GM19468 (cell line): ENCODE measurements around the gene B4GALT7.

Experiments used
- ATAC-seq: cut with Tn5 transposase; IDR thresholded peaks from one replicate; pipeline ENCODE4 v1.9.1; 2021; ENCODE audit warnings: mild to moderate bottlenecking, moderate library complexity, moderate number of reproducible peaks; ENCODE audit not compliant: unreplicated experiment; ENCODE audit errors: extremely low read depth

The B4GALT7 gene

DNA sequence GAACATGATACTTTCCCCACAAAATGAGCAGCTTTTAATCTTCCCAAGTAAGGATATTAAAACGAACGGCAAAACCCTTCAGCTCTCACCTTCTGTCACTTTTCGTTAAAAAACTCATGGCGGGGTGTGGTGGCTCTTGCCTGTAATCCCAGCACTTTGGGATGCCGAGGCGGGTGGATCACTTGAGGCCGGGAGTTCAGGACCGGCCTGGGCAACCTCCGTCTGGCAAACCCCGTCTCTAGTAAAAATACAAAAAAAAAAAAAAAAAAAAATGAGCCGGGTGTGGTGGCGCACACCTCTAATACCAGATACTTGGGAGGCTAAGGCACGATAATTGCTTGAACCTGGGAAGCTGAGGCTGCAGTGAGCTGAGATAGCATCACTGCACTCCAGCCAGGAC is 7.0 kb upstream of the B4GALT7 start:
- ATAC-seq, result no peak

DNA sequence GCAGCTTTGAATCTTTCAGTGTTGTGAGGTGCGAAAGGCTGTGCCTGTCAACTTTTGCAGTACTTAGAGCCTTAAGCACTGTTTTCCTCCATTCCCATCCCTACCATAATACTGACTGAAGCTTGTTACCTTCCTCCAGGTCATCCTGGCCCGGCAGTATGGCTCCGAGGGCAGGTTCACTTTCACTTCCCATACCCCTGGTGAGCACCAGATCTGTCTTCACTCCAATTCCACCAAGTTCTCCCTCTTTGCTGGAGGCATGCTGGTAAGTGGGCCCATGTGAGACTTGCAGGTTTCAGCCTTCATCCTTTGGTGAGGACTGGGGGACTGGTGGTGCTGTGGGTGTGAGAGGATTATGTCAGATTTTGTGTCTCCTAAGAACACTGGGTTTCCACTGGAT is 6.4 kb upstream of the B4GALT7 start:
- ATAC-seq, result no peak

DNA sequence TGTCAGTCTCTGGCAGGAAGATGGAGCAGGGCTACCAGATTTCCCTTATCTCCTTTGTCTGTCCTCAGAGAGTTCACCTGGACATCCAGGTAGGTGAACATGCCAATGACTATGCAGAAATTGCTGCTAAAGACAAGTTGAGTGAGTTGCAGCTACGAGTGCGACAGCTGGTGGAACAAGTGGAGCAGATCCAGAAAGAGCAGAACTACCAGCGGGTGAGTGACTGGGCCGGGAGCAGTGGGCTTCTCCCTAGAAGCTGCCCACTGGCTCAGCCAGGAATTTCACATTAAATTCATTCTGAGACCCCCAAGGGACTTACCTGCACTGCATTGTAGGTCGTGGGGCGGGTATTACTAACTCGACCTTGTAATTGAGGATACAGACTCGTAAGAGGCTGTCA is 5.9 kb upstream of the B4GALT7 start:
- no peak for ATAC-seq

DNA sequence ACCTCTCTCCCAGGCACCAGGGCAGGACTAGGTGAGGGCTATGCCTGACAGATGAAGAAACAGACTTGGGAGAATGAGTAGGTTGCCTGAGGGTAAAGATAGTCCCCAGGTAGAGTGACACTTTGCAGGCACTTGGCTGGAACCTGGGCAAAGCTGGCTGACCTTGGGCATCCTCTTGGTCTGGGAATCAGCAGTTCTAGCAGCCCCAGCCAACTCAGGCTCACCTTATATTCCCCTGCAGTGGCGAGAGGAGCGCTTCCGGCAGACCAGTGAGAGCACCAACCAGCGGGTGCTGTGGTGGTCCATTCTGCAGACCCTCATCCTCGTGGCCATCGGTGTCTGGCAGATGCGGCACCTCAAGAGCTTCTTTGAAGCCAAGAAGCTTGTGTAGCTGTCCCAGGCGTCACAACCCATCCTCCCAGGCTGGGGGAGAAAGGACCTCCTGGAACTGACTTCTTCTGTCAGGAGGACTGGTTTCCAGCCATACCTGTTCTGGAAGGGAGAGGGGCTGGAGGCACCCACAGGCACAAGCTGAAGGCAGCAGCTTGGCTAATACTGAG is 4.8 kb upstream of the B4GALT7 start:
- no peak for ATAC-seq

DNA sequence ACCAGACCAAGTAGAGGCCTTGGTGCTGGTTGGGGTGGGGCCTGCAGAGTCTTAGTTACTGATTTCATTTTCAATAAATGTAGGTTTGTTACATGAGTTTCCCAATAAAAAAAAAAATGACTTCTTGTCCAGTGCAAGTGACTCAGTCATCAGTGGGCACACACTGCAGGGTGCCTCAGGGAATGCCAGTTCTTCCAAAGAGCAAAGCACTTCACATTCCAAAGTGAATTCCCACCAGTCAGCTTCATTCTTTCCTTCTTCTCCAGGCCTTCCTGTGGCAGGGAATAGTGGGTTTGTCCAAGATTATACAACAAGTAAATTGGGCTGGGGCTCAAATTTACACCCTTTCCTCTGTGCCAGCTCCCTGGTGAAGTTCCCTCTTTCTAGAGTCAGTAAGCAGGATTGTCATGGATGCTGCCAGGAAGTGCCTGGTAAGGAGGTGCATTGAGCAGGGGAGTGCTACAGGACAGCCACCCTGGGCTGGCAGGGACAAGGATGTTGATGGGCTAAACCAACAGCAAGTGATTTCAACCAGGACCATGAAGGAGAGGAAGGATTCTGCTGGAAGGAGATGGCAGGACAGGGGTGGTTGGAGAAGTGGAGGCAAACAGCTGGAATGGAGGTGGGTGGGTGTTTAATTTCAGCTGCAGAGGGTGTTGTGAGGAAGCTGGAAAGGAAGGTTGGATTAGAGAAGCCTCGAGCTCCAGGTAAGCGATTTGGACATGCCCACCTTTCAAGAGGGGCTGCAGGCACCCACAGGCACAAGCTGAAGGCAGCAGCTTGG is 3.7 kb upstream of the B4GALT7 start:
- no peak for ATAC-seq

DNA sequence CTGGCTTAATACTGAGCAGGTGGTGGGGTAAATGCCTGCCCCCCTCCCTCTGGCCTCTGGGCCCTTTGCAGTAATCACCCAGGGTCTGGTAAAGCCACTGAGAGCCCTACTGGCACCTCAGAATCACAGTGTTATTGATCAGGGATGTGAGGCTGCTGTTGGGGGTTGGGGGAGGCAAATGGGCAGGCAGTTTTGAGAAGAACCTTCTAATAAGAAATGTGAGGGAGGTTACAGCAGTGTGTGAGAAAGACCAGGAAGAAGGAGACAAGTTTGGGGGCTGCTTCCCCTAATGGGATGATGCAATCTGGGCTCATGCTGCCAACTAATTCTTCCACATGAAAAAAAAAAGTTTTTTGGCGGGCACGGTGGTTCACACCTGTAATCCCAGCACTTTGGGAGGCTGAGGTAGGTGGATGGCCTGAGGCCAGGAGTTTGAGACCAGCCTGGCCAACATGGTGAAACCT is 3.1 kb upstream of the B4GALT7 start:
- ATAC-seq, result no peak

DNA sequence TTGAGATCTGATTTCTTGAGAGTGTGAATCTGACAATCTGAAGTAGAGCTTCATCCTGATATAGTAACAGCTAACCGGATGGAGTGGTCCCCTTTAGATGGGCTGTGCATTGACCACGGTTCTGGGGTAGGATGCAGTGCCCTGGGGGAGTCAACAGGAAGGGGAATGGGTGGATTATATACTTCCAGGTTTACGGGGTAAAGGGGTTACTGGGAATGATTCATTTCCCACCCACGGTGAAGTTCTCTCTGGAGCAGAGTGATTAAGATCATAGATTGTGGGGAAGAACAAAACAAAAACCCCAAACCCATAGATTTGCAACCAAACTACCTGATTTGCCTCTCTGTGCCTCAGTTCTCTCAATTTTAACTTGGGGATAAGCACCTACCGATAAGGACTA is 1.5 kb upstream of the B4GALT7 start:
- no peak for ATAC-seq

DNA sequence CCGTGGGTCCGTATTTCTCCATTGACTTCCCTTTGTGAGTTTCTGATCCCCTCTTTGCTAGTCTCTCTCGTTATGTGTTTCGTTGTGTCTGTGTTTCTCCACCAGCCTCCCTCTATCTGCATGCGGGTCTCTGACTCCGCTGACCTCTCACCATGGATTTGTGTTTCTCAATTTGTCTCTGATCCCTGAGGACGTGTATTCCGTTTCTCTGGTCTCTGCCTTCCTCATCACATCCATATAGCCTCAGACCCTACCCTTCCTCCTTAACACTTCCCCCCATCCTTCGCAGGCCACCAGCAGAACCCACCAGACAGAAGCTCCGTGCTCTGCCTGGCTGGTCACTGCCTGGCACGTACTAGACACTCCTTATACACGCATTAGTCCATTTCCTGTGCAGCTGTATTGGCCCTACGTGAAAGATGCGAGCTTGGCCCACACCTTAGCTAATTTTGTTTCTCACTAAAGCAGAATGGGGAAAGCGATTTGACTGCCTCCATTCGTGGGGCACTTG is 631 bp downstream of the B4GALT7 start:
- no peak for ATAC-seq

DNA sequence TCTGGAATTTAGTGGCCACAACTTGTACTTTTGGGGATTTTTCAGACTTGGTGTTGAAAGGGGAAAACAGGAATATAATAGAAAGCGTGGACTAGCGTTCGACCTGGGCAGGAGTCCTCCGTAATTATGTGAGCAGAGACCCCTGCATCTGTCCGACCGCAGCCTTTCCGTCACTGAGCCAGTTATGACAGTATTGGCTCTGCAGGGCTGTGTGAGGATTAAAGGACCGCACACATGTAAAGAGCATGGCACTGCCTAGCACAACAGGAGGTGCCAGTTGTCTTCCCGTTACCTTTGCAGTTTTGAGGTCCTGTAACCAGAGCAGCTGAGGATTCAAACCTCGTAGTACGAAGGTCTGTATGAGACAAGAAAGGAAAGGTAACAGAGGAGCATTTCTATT is 1.2 kb downstream of the B4GALT7 start:
- no peak for ATAC-seq

DNA sequence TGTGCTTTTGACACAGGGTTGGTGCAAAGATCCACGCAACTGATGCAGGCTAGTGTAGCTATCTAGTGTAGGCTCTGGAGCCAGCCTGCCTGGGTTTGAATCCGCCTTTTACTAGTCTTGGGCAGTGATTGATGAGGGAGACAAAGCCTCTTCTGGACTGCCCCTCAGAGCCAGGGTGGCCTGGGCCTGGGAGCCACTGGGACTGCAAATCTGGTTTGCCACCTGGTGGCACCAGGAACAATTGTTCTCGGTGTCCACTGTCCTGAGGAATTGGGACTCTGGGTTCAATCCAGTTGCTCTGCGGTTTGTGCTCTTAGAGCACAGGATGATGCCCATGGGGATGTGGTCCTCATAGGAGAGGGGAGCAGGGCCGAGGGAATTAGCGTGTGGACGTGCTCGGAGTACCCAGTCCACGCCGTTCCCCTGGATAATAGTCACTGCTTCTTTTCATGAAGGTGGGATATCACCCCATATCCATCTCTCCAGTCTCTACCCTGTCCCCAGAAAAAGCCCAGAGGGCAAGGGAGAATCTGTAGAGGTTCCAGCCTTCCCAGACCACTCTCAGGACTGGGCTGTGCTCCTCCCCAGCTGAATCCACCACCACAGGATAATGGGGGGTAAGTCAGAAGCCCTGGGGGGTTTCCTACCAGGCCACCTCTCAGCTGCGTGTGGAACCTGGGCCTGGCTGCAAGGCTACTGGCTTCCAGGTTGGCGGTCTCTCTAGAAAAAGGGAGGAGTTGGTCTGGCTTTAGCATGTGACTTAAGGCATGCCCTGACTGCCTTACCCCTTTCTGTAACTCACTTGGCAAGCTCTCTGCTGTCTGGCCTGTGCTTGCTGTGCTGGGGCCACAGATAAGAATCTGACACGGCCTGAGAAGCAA is 1.9 kb downstream of the B4GALT7 start:
- no peak for ATAC-seq

DNA sequence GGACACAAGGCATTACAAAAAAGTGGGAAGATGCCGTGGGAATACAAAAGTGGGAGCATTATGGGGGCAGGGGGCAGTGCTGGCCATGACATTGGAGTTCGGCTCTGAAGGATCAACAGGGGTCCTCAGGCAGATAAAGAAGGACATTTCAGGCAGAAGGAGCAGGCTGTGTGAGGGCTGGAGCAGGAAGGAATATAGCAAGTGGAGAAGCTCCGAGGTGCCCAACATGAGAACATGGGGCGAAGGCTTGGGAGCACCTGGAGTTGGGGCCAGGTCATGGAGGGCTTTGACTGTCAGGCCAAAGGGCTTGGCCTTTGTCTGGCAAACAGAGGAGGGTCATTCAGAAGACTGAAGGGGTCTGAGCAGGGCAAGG is 2.5 kb downstream of the B4GALT7 start:
- no peak for ATAC-seq

DNA sequence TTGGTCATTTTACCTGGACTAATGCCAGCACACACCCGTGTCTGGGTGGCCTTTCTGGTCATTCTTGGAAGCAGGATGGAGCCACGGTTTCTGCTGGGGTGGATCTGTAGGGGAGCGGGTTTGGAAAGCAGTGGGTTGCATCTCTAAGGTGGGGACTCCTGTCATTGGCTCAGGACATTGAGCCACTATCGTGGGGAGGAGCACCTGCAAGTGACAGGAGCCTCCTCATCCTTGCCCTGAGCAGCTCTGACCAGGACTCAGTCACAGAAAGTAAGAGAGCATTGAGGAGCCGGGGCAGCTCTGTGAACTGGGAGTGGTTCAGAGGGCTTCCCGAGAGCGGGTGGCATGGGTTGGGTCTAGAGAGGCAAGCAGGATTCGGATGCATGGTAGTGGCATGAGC is 3.7 kb downstream of the B4GALT7 start:
- no peak for ATAC-seq

DNA sequence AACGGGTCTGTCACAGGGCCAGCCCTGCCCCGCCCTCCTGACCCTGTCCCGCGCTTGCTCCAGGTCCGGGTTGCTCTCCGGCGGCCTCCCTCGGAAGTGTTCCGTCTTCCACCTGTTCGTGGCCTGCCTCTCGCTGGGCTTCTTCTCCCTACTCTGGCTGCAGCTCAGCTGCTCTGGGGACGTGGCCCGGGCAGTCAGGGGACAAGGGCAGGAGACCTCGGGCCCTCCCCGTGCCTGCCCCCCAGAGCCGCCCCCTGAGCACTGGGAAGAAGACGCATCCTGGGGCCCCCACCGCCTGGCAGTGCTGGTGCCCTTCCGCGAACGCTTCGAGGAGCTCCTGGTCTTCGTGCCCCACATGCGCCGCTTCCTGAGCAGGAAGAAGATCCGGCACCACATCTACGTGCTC is 4.2 kb downstream of the B4GALT7 start:
- ATAC-seq, result no peak

DNA sequence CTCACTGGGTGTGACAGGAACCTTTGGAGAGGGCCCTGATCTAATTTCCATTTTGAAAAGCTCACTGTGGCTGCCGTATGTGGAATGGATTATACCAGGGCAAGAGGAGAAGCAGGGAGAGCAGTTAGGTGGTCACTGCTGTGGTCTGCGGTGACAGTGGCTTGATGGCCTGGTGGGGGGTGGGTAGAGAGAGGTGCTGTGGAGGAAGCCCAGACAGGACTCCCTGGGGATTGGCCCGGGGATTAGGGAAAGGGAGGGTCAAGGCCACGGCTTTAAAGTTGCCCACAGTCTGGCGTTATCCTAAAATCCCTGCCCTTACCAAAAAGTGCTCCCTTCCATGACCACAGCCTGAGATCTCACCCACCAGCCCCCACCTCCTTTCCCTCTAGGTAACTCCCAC is 4.7 kb downstream of the B4GALT7 start:
- no peak for ATAC-seq

DNA sequence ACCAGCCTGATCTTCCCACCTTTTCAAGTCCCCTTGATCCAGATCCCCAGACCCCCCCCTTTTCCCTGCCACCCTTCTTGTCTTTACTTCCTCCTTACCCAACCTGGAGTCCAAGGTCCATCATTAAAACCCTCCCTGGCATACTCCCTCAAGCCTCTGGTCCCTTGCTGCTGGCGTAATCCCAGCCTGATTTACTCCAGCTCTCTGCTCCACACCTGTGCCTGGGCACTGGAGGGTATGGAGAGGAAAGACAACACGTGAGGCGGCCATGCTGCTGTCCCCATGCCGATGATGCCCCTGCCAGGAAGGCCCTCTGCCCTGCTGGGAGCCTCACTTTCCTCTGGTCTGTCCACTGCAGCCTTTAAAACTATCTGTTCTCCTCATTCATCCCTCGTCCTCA is 5.1 kb downstream of the B4GALT7 start:
- no peak for ATAC-seq

DNA sequence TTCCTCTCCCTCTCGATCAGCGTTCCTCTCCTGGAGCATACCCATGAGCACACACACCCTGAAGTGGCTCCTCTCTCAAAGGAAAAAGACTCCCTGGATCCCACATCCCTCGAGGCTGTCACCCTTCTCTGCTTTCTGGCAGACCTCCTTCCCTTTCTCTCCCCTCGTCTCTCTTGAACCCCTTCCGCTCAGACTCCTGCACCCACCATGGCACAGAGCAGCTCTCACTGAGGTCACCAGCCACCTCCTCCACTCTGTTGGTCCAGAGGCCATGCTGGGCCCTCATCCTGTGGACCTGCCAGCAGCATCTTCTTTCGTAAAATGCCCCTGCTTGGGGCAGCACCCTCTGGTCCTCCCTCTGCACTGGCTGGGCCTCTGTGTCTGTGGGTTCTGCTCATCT is 5.7 kb downstream of the B4GALT7 start:
- no peak for ATAC-seq

DNA sequence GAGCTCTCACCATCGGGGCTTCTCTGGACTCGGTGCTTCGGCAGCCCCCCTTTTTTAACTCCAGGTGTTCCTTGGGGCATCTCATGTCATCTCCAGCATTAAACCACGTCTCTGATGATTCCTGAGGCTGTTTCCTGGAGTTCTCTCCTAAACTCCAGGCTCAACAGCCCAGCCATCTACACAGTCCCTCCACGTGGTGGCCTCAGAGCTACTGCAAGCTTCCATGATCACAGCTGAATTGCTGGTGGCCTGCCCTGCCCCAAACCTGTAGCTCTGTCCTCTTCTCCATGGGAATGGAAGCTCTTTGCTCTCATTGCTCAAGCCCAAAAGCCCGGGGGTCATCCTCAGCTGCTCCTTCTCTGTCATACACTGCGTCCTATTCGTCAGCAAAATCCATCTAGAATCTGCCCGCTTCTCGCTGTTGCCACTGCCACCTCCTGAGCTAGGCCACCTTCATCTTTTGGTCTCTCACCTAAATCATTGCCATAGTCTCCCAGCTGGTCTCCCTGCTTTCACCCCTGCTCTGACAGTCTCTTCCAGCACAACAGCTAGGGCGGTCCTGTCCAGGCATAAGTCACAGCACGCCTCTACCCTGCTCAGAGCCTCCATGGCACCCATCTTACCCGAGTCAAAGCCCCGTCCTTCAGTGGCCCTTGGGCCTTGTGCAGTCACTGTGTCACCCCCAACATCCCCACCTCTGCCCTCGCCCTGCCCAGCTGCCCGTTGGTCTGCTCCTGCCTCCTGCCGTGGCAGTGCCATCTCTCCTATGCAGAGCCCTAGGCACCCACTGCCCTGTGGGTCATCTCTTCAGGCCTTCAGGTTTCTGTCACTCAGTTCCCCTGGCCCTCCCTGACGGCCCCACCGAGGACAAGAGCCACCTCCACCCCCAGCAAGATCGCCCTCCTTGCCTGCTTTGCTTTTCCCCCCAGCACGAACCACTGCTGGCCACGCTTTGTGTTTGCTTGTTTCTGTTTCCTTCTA is 6.4 kb downstream of the B4GALT7 start:
- no peak for ATAC-seq

DNA sequence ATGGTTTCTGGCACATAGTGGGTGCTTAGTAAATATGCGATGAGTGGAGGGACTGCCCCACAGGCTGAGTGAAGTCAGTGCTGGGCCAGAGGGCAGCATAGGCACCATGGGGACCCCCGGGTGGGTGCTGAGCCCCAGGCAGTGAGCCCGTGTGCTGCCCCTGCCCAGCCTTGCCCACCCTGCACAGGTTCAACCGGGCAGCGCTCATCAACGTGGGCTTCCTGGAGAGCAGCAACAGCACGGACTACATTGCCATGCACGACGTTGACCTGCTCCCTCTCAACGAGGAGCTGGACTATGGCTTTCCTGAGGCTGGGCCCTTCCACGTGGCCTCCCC is 7.2 kb downstream of the B4GALT7 start:
- ATAC-seq, result no peak

DNA sequence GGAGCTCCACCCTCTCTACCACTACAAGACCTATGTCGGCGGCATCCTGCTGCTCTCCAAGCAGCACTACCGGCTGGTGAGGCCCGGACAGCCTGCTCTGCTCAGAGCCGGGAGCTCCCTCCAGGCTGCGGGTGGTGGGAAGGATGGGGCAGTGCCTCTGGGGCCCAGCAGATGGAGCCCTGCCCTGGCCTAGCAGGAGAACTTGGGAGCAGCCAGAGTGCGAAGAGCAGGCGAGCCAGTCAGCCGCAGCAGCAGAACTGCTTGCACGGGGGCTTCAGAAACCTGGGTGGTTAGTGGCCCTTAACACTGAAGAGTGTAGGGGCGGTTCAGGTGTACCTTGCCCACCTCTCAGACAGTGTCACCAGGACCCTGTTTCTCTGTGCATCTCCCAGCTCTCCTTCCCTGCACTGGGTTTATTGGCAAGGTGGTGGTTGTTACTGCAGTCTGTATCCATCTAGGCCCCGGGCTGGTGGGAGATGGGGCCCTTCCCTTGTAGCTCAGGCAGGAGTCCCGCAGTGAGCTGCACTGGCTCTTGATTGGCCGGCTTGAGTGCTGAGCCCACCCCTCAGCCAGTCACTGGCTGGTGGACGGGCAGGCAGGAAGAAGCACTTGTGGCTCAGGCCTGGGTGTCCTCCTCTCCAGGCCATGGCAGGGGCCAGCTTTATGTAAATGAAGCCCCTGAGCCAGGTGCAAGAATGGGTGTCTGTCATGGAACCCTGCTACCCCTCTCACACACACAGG is 7.7 kb downstream of the B4GALT7 start:
- no peak for ATAC-seq
